ENCODE results near the gene TEPSIN.

TEPSIN gene

GRCh38 chr17:81249223-81250040 lies 10.6 kb upstream of the TEPSIN start:
- no peak for DNase-seq

GRCh38 chr17:81248649-81249048 lies 9.8 kb upstream of the TEPSIN start:
- no peak for DNase-seq

GRCh38 chr17:81247339-81247990 lies 8.6 kb upstream of the TEPSIN start:
- no peak for DNase-seq

- no peak for DNase-seq
These were observed 8.0 kb upstream of the TEPSIN start for GRCh38 chr17:81246679-81247338.

DNA sequence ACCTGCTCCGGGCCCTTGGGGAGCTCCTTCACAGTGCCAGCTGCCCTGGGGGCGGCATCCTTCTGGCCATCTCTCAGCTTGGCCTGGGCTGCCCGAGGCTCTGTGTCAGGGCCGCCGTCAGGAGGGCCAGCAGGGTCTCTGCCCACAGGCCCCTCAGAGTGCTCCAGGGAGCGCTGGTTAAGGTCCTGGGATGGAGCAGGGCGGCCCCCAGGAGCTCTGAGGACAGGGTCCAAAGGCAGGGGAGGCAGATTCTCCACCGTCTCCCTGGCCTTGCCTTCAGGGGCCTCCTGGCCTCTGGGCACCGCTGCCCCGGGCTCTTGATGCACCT lies 7.5 kb upstream of the TEPSIN start:
- no peak for DNase-seq

DNA sequence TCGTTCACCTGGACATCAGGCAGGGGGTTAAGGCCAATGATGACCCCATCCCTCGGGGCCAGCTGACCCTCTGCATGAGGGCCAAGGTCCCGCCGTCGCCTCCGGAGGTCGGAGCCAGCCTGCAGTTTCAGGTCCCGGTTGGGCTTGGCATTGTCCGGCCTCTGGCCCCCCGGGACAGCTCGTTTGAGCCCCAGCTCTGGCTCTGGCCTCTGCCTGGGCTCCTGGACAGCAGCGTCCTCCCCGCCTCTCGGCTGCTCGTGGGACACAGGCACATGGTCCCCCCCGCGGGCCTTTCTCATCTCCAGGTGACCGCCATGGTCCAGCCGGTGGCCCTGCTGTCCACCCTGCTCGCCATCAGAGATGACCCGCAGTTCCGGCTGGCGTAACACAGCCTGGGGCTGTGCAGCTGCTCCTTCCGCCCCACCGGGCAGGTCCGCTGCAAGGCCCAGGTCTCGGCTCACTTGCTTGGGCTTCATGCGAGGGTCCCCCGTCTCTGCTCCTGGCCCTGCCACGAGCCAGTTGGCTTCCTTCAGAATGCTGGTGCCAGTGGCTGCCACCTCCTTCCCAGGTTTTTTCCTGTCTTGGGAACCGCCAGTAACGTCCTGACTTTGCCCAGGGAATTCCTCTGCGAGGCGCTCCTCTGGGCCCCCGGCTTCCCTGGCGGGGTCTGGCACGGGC lies 6.9 kb upstream of the TEPSIN start:
- no peak for DNase-seq

DNA sequence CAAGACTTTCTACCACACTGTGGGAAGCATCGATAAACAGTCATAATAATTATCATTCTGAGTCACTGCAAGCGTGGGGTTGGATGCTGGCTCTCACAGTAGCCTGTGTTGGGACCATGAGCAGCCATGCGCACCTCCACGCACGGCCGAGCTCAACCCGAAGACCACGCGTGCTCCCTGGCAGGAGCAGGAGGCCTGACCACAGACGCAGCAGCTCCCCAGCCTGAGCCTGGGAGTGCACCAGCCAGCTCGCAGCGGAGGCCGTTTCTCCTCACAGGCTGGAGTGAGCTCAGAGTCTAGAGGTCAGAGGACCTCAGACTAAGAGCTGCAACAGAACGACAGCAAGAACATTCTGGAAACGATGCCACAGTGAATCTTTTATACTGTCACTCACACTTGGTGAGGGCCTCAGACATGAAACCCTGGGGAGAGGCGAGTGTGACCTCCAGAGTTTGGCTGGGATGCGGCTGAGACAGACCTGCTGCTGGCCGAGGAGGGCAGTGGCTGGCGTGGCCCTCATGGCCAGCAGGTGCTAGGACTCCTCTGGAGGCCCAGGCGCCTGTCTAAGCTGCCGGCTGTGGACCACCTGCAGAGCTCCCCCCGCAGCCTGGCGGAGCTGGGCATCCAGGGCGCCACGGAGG lies 6.3 kb upstream of the TEPSIN start:
- no peak for DNase-seq

- no peak for DNase-seq
These were observed 5.6 kb upstream of the TEPSIN start for GRCh38 chr17:81244358-81245023.

DNA sequence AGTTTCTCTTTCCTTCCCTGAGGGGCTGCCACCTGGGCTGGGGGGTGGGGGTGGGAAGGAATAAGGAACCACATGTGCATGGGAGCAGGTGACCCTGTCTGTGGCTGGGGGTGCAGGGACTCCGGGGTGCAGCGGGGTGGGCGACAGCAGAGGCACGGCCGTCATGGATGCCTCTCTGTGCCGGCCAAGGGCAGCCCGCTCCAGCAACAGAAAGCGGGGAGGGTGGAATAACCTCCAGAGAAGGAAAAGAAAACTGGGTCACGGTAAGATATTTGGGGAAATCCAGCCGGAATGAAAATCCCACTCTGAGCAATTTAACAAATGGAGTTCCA lies 4.4 kb upstream of the TEPSIN start:
- no peak for DNase-seq

DNA sequence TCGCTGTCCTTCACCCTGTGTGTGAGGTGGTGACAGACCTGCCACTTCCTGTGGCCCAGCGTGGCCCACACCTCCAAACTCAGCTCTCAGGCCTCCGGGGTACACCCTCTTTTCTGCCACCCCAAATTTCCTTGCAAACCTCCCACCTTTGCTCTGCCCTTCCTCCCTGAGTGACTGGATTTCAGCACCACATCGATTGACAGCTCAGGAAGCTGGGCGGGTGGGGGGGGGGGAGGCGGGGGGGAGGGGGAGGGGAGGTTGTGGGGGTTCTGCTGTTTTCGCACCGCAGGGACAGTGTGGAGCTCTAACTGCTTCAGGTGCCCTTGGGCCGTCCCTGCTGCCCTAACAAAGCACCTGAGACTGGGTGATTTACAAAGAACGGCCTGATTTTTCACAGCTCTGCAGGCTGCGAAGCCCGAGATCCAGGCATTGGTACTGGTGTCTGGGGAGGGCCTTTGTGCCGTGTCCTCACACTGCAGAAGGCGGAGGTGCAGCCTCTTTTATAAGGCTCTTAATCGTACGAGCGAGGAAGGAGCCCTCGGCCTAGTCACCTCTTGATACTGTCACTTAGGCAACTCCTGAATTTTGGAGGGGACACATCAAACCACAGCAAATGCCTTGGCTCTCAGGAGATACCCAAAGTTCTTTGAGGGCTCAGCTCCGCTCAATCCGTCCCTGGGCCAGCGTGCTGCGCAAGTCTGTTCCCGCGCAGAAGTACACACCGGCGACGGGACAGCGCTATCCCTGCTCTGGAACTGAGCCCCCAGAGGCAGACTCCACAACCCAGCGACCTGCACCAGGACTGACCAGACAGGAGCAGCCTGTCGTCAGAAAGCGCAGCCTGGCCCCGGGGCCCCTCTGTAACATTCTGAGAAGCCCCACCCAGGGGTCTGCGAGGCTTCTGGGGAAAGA lies 3.8 kb upstream of the TEPSIN start:
- DNase-seq = no peak

GRCh38 chr17:81241648-81242420 lies 3.0 kb upstream of the TEPSIN start:
- peak; percentile 43 to 50 for DNase-seq

- no peak for DNase-seq
These were observed 2.3 kb upstream of the TEPSIN start for GRCh38 chr17:81241203-81241602.

GRCh38 chr17:81240761-81241160 lies 1.9 kb upstream of the TEPSIN start:
- no peak for DNase-seq

- no peak for DNase-seq
These were observed 1.1 kb upstream of the TEPSIN start for GRCh38 chr17:81239714-81240555.

DNA sequence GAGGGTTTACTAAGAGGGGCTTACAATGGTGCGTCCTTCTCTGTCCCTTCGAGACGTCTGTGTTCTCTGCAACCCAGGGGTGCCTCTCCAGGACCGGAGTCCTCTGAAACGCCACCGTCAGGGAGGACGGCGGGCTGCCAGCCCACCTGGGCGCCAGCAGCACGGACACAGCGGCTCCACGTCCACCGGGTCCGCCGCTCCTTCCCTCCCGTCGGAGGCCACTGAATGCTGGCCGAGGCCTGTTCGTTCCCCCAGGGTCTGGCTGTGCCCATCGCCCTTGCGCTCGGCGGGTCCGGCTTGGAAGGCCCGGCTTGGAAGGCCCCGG lies 403 bp downstream of the TEPSIN start:
- no peak for DNase-seq

DNA sequence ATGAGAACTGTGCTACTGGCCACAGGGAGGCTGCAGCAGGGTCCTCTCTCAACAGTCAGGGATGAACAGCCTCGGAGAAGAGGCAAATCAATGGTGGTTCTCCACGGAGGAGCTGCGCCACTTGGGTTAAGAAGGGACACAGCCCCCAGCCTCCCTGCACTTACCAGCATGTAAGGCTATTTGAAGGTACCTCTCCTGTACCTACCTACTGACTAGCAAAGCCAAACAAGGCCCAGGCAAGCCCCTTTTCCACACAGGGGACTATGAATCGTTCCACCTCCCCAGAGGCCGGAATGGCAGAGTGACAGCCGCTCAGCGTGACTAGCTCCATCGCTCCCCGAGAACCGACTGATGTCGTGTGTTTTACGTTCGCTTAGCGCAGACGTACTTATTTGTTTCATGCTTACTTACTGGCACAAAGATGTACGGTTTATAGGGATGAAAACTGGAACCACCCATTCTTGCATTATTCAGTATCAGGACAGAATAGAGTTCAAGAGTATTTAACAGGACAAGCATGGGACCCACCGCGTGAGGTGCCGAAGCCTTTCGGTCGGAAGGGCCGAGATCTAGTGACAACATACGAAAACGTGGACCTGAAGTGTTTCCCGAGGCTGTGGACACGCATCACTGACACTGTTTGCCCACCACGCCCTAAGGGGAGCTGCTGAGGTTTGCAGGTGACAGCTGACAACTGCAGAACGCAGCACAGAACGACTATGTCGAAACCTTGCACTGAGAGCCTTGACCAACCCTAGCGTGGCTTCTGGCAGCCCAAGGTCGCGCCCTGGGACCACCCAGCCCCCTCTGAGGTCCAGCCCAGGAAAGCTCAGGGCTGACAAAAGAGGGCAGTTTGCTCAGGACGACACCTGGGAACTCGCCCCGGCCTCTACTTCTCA lies 1.0 kb downstream of the TEPSIN start:
- no peak for DNase-seq

GRCh38 chr17:81236784-81237183 lies 2.1 kb downstream of the TEPSIN start:
- no peak for DNase-seq

DNA sequence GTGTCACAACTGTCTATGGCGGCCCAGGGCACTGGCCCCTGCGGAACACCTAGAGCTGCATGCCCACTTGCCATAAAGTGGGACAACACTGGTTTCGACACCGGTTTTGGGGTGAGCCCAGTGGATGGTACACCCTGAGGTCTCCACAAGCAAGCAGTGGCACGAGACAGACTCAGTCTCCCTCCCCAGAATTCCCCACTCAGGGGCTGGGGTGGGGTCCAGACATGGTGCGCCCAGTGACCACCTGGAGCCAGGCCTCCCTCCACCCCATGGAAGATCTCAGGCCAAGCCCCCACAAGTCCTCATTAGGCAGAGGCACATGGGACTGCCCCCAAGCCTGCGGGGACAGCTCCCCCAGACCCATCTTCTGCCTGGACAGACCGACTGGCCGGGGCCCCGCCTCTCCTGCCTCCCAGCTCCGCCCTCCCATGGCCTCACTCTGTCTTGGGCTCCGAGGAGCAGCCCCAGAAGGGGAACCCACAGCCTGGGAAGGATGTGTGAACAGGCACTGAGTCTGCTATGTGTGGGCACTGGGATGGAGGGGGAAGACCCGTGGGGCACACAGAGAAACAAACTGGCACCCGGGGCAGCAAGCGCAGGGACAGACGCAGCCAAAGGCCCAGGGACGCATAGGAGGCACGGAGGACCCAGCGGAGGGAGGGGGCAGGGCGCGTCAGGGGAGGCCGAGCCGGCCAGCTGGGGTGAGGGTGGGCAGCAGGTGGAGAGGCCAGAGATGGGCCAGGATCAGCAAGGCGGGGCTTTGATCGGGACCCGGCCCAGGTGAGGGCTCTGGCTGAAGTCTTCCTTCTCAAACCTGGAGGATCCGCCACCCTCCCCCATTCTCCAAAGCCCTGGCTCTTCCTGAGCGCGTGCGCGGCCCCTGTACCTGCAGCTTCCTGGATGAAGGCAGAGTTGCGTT lies 2.8 kb downstream of the TEPSIN start:
- DNase-seq = no peak
